HG03457 (cell line): Measurements from ENCODE around the gene EMC9.

Experiments
- ATAC-seq: cut with Tn5 transposase; IDR thresholded peaks from one replicate; pipeline ENCODE4 v1.9.1; 2021; ENCODE audit warnings: moderate number of reproducible peaks; ENCODE audit not compliant: unreplicated experiment

EMC9 gene

DNA sequence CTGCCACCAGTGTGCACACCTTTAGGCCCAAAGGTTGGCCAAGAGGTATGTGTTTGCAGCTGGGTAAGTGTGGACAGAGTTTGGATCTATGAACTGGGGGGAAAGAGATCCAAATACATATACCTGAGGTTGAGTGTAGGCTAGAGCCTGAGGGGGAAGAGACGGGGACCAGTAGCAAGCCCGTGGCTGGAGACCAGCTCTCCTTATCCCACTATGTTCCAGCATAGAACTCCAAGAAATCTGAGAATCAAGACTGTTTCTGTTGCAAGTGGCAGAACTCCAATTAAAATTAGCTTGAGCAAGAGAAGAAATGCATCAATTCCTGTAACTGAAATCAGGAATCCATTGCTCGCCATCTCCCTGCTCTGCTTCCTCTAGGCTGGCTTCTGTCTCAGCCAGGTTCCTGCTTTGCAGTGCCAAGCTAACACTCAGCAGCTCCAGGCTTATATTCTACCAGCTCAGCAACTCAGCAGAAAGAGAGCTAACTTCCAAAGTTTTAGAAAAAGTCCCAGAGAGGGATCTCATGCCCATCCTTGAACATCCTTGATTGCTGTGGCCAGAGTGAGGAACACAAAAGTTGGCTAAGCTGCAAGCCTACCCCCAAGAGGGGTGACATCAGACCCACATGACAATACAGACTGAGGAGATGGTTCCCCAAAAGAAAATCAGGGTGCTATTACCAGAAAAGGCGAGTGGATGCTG, 48.7 kb downstream of the EMC9 start:
- no peak for ATAC-seq

DNA sequence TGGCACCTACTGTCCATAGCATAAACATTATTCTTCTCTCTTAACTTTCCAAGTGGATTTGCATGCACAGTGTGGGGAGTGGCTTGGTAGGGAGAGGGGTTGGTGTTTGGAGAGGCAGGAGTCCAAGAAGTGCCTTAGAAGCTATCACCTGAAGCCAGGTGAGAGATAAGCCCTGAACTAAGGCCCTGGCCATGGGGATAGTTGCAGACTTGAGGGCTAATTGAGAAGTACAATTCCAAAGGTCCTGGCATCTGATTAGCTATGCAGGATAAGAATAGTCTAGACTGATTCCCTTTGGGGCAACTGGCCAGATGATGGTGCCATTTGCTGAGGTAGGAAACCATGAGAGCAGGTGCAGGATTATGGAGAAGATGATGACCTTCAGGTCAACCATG, 49.3 kb downstream of the EMC9 start:
- ATAC-seq = no peak

DNA sequence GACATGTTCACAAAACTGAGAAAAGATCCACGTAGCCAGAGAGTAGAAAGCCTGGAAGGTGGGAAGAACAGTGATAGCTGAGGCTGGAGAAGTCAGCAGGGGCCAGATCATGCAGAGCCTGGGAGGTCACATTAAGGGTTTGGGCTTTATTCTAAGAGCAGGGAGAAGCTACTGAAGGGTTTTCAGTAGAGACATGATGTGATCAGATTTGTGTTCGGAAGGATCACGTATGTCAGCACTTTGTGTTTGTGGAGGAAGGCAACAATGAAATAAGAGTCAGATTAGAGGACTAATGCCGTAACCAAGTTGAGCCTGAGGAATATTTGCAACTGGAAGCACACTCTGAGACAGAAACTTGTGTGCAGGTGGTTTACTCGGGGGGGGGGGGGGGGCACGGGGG, 51.5 kb downstream of the EMC9 start:
- ATAC-seq = no peak
